Spleen (tissue), 11 donors: ENCODE measurements around the gene ZNF618. TPM values are rescaled to one million over a fixed set of nuclear protein-coding genes. Genes with fewer than 3 reads are reported as not detected.

Experiments used
- DNase-seq: peaks from one replicate; pipeline ENCODE4 v3.0.0-alpha.2; 2020
- H3K27ac ChIP-seq, 8 donors: fragments of 200-600 bp; sonication (generic) in 7 of 8; 1 replicate in 4 of 8; 2 replicates in 4 of 8; pipeline versions ENCODE4 v1.5.0 to v1.8.0; 2016 to 2021; ENCODE audit warnings: inconsistent platforms in 4 of 8, mild to moderate bottlenecking in 4 of 8, moderate library complexity in 1 of 8
- H3K27me3 ChIP-seq, 7 donors: fragments of 200-600 bp; sonication (generic) in 6 of 7; replicated peaks in 1 of 7; 1 replicate in 4 of 7; 2 replicates in 3 of 7; pipeline versions ENCODE4 v1.5.0 to v1.8.0; 2016 to 2021; ENCODE audit warnings: inconsistent platforms in 3 of 7, mild to moderate bottlenecking in 1 of 7
- H3K36me3 ChIP-seq, 6 donors: fragments of 200-600 bp; sonication (generic) in 5 of 6; 1 replicate in 4 of 6; 2 replicates in 2 of 6; pipeline versions ENCODE4 v1.5.0 to v1.8.0; 2016 to 2021; ENCODE audit warnings: inconsistent platforms in 2 of 6
- H3K4me1 ChIP-seq, 6 donors: fragments of 200-600 bp; sonication (generic) in 5 of 6; 1 replicate in 3 of 6; 2 replicates in 3 of 6; pipeline versions ENCODE4 v1.5.0 to v1.8.0; 2016 to 2021; ENCODE audit warnings: inconsistent platforms in 3 of 6
- H3K4me3 ChIP-seq, 8 donors: fragments of 200-600 bp; sonication (generic) in 7 of 8; 1 replicate in 4 of 8; 2 replicates in 4 of 8; pipeline versions ENCODE4 v1.5.0 to v1.8.0; 2016 to 2021; ENCODE audit warnings: inconsistent platforms in 4 of 8, mild to moderate bottlenecking in 4 of 8, moderate library complexity in 2 of 8
- H3K9me3 ChIP-seq, 8 donors: fragments of 200-600 bp; sonication (generic) in 7 of 8; 1 replicate in 4 of 8; 2 replicates in 4 of 8; pipeline versions ENCODE4 v1.5.0 to v1.8.0; 2016 to 2021; ENCODE audit warnings: inconsistent platforms in 4 of 8
- POLR2A ChIP-seq, 3 donors: fragments of 450-650 bp; IDR thresholded peaks; one replicate each; pipeline ENCODE4 v1.5.1; 2017; ENCODE audit warnings: antibody characterized with exemption in 3 of 3, mild to moderate bottlenecking in 1 of 3
- POLR2AphosphoS5 ChIP-seq, 3 donors: sonication (generic); formaldehyde crosslinking; IDR thresholded peaks; one replicate each; pipeline ENCODE4 v1.5.1; 2017; ENCODE audit warnings: antibody characterized with exemption in 3 of 3
- WGBS, 5 donors: extraction: QIAGEN DNeasy Blood & Tissue Kit in 3 of 5; methylation state at CpG; one replicate each; pipeline versions ENCODE4 v1.1.5 to v1.1.7; 2013 to 2018; 5-methylcytosine and 5-hydroxymethylcytosine counted together
- intact Hi-C: fragments of 100-400 bp; cut with DNase I; formaldehyde crosslinking; loops from one replicate; pipeline ENCODE4 v1.15.0; 2023; ENCODE audit warnings: low total_unique reads
- polyA plus RNA-seq, 3 donors: library from polyadenylated mRNA; stranded (reverse); fragments of 200-250 nt; gene quantifications; one replicate each; pipeline ENCODE4 v1.2.1, GENCODE V29; 2013
- total RNA-seq, 7 donors: library from RNA; depleted of rRNA in 3 of 7; stranded (reverse); fragments of >200 nt in 3 of 7; fragmentation: NEBNext Ultra II Directional in 4 of 7; extraction: Animal tissue kit (Norgen Biotek cat#: 25700) in 4 of 7; gene quantifications; one replicate each; pipeline versions ENCODE4 v1.1.0 to v1.2.1, GENCODE V29; 2016 to 2021
- TF ChIP-seq, protein P1 (sequence below), 11 experiments: fragments of 200-600 bp in 7 of 11; fragments of 450-650 bp in 4 of 11; sonication (generic) in 4 of 11; IDR thresholded peaks in 8 of 11; conservative IDR thresholded peaks in 3 of 11; 1 replicate in 7 of 11; 2 replicates in 4 of 11; pipeline versions ENCODE4 v1.4.0 to v1.8.0; 2016 to 2021; ENCODE audit warnings: antibody characterized with exemption in 11 of 11, inconsistent platforms in 4 of 11, mild to moderate bottlenecking in 1 of 11
- donor health status: healthy with polysubstance abuse.
- donor health status: DM: no; HTN: no; CAD: no; lungs with moderate emphysema.
- donor health status: DM: no; HTN: no; CAD: no.
- donor health status: Bipolar disorder and iron deficiency.
- donor health status: healthy.
- donor health status: DM: no; HTN: no; CAD: no.
- donor health status: DM: yes; HTN: yes; CAD: no.

ZNF618 gene
- total and polyA plus RNA-seq, 10 donors = 0.58 to 14.8 (median 8.4) TPM

DNA sequence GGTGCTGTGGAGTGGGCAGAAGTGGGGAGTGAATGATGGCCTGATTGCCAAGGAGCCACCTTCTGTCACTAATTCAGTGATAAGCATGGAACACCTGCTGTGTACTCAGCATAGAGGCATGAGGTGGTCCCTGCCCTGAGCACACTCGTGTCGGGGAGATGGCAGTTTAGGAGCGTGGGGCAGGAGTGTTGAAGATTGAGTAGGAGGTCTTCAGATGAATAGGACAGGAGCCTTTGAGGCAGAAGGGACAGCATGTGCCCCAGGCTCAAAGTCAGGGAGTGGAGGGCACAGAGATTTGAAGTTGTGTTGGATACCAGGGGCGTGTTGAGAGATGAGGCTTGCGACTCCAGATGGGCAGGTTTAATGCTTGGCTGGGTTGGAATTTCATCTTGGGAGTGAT is 55.0 kb downstream of the ZNF618 start:
- H3K4me1 ChIP-seq = no peaks in the 10 kb centered on the region
- intact Hi-C loops = no loop called here
- no peak overlapping the region for H3K27ac ChIP-seq
- TF ChIP-seq, protein P1, sequence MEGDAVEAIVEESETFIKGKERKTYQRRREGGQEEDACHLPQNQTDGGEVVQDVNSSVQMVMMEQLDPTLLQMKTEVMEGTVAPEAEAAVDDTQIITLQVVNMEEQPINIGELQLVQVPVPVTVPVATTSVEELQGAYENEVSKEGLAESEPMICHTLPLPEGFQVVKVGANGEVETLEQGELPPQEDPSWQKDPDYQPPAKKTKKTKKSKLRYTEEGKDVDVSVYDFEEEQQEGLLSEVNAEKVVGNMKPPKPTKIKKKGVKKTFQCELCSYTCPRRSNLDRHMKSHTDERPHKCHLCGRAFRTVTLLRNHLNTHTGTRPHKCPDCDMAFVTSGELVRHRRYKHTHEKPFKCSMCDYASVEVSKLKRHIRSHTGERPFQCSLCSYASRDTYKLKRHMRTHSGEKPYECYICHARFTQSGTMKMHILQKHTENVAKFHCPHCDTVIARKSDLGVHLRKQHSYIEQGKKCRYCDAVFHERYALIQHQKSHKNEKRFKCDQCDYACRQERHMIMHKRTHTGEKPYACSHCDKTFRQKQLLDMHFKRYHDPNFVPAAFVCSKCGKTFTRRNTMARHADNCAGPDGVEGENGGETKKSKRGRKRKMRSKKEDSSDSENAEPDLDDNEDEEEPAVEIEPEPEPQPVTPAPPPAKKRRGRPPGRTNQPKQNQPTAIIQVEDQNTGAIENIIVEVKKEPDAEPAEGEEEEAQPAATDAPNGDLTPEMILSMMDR (IDR thresholded peaks at IDR 0.05 in 8 of 11, conservative IDR thresholded peaks at IDR 0.05 in 3 of 11) = no peak
- TF ChIP-seq POLR2A (IDR thresholded peaks at IDR 0.05) = no peak
- no peak for TF ChIP-seq POLR2AphosphoS5 (IDR thresholded peaks at IDR 0.05)
- 92 to 96% (median 94%) methylated on average over 5 of the region's 5 CpGs for WGBS, 5 donors
- no peak overlapping the region for H3K4me3 ChIP-seq
- H3K27me3 ChIP-seq = no peaks in the 10 kb centered on the region
- peaks cover 0 to 29% (median 16%) of the 10 kb centered on the region in 8 donors for H3K9me3 ChIP-seq
- H3K36me3 ChIP-seq = no peaks in the 10 kb centered on the region
- DNase-seq = no peak

GRCh38 chr9:113931777-113932176 is 55.7 kb downstream of the ZNF618 start:
- TF ChIP-seq, protein P1 (IDR thresholded peaks at IDR 0.05 in 8 of 11, conservative IDR thresholded peaks at IDR 0.05 in 3 of 11) = no peak
- TF ChIP-seq POLR2A (IDR thresholded peaks at IDR 0.05) (no peak), POLR2AphosphoS5 (IDR thresholded peaks at IDR 0.05) (no peak)
- Histone ChIP-seq H3K27ac (no peak overlapping the region), H3K4me3 (no peak overlapping the region), H3K27me3 (no peaks in the 10 kb centered on the region), H3K9me3 (peaks cover 0 to 24% (median 14%) of the 10 kb centered on the region in 8 donors), H3K36me3 (no peaks in the 10 kb centered on the region), H3K4me1 (no peaks in the 10 kb centered on the region)
- 84 to 93% (median 92%) methylated on average over 4 of the region's 4 CpGs for WGBS, 5 donors
- DNase-seq = no peak
- intact Hi-C loops = no loop called here

DNA sequence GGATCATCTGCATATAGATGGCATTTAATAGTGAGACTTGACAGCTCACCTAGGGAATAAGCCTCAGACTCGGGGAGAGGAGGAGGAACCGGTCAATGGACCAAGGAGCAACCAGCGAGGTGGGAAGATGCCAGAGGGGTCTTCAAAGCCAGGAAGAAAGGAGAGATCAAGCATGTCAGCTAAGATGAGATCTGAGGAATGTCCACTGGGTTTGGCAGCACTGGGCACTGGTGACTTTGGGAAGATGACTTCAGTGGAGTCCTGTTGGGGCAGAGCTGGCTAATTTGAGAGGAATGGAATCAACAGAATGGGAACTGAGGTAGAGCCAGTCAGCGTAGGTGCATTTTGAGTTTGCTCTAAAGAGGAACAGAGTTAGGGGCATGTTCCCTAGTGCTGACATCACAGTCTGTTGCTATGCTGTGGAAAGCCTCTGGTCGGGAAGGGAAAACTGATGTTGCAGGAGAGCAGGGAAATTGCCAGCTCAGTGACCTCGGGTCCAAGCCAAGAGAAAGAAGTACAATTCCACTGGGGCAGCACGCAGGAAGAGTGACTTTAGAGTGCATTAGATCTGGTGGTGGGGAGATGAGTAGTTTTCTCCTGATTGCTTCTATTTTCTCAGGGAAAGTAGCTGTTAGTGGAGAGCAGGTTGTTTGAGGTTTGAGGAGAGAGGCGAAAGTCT is 56.9 kb downstream of the ZNF618 start:
- 76 to 90% (median 80%) methylated on average over 8 of the region's 8 CpGs for WGBS, 5 donors
- no peak for DNase-seq
- Histone ChIP-seq H3K9me3 (peaks cover 0 to 17% (median 10%) of the 10 kb centered on the region in 8 donors), H3K36me3 (no peaks in the 10 kb centered on the region), H3K4me1 (peaks cover 0 to 9% (median 0%) of the 10 kb centered on the region in 6 donors), H3K4me3 (no peak overlapping the region), H3K27me3 (no peaks in the 10 kb centered on the region), H3K27ac (no peak overlapping the region)
- TF ChIP-seq POLR2A (IDR thresholded peaks at IDR 0.05) (no peak), POLR2AphosphoS5 (IDR thresholded peaks at IDR 0.05) (no peak)
- TF ChIP-seq, protein P1 (IDR thresholded peaks at IDR 0.05 in 8 of 11, conservative IDR thresholded peaks at IDR 0.05 in 3 of 11) = no peak
- intact Hi-C loops = no loop called here

DNA sequence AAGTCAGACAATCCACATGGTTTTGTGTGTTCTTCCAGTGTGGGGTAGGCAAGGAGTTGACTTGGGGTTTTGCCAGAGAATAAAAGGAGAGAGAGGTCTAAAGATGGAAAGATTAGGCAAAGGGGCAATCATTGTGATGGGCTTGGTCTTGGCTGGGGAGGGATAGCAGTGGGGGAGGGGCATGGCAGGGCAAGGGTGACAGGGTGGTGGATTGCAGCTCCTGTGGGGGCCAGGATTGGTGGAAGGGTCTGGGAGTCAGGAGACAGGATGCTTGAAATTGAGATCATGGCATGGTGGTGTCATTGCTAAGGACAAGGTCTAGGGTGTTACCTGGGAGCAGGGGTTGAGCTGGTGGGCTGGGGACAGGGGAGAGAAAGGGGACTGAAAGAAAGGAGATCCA is 57.6 kb downstream of the ZNF618 start:
- H3K36me3 ChIP-seq = no peaks in the 10 kb centered on the region
- DNase-seq = no peak
- intact Hi-C loops = no loop called here
- TF ChIP-seq, protein P1 (IDR thresholded peaks at IDR 0.05 in 8 of 11, conservative IDR thresholded peaks at IDR 0.05 in 3 of 11) = no peak
- no peak for TF ChIP-seq POLR2A (IDR thresholded peaks at IDR 0.05)
- no peak for TF ChIP-seq POLR2AphosphoS5 (IDR thresholded peaks at IDR 0.05)
- peaks cover 0 to 9% (median 0%) of the 10 kb centered on the region in 6 donors for H3K4me1 ChIP-seq
- no peak overlapping the region for H3K4me3 ChIP-seq
- H3K9me3 ChIP-seq = peaks cover 0 to 10% (median 4%) of the 10 kb centered on the region in 8 donors
- no peak overlapping the region for H3K27ac ChIP-seq
- H3K27me3 ChIP-seq = no peaks in the 10 kb centered on the region
